Measurements from ENCODE around the gene MT1A. TPM values are rescaled to one million over a fixed set of nuclear protein-coding genes. Genes with fewer than 3 reads are reported as not detected.
"Not testable (repeated sequence)": the region's sequence is repeated elsewhere in the genome, so short reads cannot be mapped to it uniquely, and the experiment has no call there.

The MT1A gene
- total RNA-seq, 2 donors from 2014 or later = 30.0 TPM; not detected in 1

- TF ChIP-seq CTCF (IDR thresholded peaks at IDR 0.05) = no peak
- peaks cover 0 to 2% of the 10 kb centered on the region in 2 donors for H3K27me3 ChIP-seq
- no peaks in the 10 kb centered on the region for H3K9me3 ChIP-seq
- H3K36me3 ChIP-seq = no peaks in the 10 kb centered on the region
- peak within 1 kb of the TSS; percentile 43 to 63 for H3K27ac ChIP-seq
- peak within 1 kb of the TSS; percentile 46 to 64 for H3K4me3 ChIP-seq
- H3K4me1 ChIP-seq = peaks cover 0 to 15% of the 10 kb centered on the region in 2 donors
- DNase-seq (ENCODE audit: low spot score) = peak; percentile 84
Measured at GRCh38 chr16:56657555-56658326, 19.3 kb downstream of the MT1A start, which contains the start of gene MT1F. Gene MT1F (plus strand): TSS chr16:56657959. CDS start chr16:56658059, 100 bp downstream.

GRCh38 chr16:56658327-56658875, 19.9 kb downstream of the MT1A start:
- Histone ChIP-seq H3K27me3 (peaks cover 5 to 7% of the 10 kb centered on the region in 2 donors), H3K4me1 (peaks cover 0 to 20% of the 10 kb centered on the region in 2 donors), H3K9me3 (no peaks in the 10 kb centered on the region), H3K4me3 (peak overlapping the region; percentile 46 to 64), H3K36me3 (no peaks in the 10 kb centered on the region), H3K27ac (peak overlapping the region in 1 of 2 donors; percentile 63)
- no peak for DNase-seq (ENCODE audit: low spot score)
- TF ChIP-seq CTCF (IDR thresholded peaks at IDR 0.05) = no peak

DNA sequence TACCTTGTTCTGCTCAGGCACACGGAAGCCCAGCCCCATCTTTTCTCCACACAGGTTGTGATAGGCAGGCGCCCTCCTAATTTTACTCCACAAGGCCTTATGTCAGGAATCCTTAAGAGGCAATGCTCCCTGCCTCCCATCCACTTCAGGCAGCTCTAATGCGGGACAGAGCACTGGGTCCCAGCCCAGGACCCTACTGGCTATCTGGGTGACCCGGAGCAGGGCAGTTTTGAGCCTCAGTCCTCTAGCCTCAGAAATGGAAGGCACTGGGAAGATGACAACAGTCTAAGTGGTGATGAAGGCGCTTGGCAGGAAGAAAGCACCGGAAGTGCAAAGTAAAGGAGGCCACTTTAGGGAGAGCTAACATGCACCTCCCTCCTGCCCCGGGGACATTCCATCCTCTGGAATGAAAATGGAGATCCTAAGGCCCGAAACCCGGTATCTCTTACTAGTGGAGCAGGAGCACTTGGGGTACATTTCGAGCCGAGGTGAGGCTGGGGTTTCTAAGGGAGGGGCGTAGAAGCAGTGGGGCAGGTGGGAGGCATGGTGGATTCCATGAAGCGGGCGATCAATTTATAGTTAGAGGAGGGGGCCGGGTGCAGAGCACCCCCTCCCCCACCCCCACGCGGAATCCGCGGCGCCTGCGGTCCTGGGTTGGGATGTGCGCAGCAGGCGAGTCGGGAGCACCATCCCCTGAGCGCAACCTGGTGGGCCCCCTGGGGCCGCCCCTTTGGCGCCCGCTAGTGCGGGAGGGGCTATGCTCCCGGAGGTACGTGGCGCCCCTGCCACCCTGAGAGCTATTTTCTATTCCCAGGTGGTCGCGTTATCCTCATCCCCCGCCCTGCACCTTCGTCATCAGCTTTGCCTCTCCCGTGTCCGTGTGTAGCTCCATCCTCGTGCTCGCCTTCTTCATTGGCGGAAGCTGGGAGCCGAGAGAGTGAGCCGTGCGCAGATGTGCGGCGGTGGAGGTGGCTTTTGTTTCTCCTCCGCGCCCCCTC, 24.2 kb downstream of the MT1A start:
- no peaks in the 10 kb centered on the region for H3K9me3 ChIP-seq
- no peaks in the 10 kb centered on the region for H3K36me3 ChIP-seq
- H3K27me3 ChIP-seq = peaks cover 5 to 10% of the 10 kb centered on the region in 2 donors
- H3K4me3 ChIP-seq = peak overlapping the region in 1 of 2 donors; percentile 33
- peaks cover 0 to 17% of the 10 kb centered on the region in 2 donors for H3K4me1 ChIP-seq
- no peak overlapping the region for H3K27ac ChIP-seq
- DNase-seq (ENCODE audit: low spot score) = no peak
- TF ChIP-seq CTCF (IDR thresholded peaks at IDR 0.05) = no peak

DNA sequence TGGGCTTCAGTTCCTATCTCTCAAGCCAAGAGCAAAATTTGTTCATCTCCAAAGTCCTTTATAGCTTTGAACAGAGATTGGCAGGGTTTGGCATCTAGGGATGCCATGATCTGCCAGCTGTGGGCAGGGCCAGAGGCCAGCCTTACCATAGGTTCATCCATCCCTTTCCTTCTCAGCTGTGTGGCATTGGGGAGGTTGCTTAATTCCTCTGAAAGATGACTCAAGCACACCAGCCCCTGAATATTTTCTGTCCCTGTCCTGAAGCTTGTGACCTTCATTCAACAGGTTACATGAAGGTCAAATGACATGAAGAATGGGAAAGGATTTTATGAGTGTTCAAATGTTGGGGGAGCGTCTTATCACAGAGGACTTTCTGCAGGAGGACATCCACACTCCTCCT, 26.0 kb downstream of the MT1A start:
- Histone ChIP-seq H3K9me3 (no peaks in the 10 kb centered on the region), H3K27me3 (peaks cover 10% of the 10 kb centered on the region in 2 donors), H3K27ac (no peak overlapping the region), H3K4me1 (peaks cover 0 to 20% of the 10 kb centered on the region in 2 donors), H3K36me3 (no peaks in the 10 kb centered on the region), H3K4me3 (no peak overlapping the region)
- DNase-seq (ENCODE audit: low spot score) = no peak
- TF ChIP-seq CTCF (IDR thresholded peaks at IDR 0.05) = no peak

DNA sequence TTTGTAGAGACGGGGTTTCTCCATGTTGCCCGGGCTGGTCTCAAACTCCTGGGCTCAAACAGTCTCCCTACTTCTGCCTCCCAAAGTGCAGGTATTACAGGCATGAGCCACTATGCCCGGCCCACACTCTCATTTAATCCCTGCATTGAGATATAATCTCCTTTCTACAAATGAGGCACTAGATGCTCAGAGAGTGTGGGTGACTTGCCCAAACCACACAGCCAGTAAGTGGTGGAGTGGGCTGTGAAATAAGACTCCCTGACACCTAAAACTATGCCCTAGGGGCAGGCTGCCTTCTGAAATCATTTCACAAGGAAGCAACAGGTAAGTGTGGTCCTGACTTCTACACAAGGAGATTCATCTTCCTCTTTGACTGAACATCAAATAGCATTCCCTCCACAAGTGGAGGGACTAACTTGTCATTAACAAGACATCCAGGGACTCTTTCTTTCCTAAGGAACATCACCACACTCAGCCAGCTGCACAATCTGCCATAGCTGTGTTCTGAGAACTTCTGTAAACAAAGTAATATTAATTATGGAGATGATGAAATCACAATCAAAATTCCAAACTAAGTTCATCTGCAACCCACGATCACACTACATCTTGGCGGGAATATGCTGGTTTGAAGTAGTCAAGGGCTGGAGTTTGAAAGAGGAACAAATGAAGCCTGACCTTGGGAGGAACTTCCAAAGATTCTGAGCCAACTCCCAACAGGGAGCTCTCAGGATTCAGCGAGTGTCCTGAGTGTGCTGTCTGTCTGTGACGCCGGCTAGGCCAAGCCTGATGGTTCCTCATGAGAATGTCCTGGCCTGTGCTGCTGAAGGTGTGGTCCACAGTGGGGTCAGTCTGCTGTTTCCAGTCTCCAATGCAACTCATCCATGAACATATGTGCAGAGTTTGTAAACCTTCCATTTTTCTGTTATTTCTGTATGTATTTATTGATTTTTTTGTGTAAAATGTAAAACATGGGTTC, 27.1 kb downstream of the MT1A start:
- DNase-seq (ENCODE audit: low spot score); H3K9me3 ChIP-seq; H3K36me3 ChIP-seq; H3K27ac ChIP-seq; H3K4me3 ChIP-seq: not testable (repeated sequence)
- peaks cover 15 to 18% of the 10 kb centered on the region in 2 donors for H3K27me3 ChIP-seq
- peaks cover 0 to 24% of the 10 kb centered on the region in 2 donors for H3K4me1 ChIP-seq

All from right atrium auricular region (tissue), 2 donors.